GM21423 (cell line): ENCODE data around the gene OR13C2.

Experiments
- ATAC-seq: cut with Tn5 transposase; IDR thresholded peaks from one replicate; pipeline ENCODE4 v1.9.1; 2021; ENCODE audit warnings: mild to moderate bottlenecking, moderate library complexity; ENCODE audit not compliant: unreplicated experiment

OR13C2 gene

DNA sequence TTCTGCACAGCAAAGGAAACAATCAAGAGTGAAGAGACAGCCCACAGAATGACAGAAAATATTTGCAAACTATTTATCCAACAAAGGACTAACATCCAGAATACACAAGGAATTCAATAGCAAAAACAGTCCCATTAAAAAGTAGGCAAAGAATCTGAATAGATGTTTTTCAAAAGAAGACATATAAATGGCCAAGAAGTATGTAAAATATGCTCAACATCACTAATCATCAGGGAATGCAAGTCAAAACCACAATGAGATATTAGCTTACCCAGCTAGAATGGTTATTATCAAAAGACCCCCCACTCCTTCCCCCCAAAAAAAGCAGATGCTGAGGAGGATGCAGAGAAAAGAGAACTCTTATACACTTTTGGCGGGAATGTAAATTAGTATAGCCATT lies 49.9 kb downstream of the OR13C2 start:
- ATAC-seq = no peak
